WTC11 (cell line): ENCODE results near the gene PIGQ. TPM values are rescaled to one million over a fixed set of nuclear protein-coding genes. Genes with fewer than 3 reads are reported as not detected.

Experiments
- ATAC-seq: fragments of 200-7000 bp; cut with Tn5 transposase; 2 replicates; pipeline ENCODE4 v1.10.0; 2021; ENCODE audit warnings: mild to moderate bottlenecking, moderate library complexity
- Bru-seq: library from RNA; stranded (reverse); fragments of 400-500 nt; gene quantifications from one replicate; lab custom pipeline; 2021; lab: Mats Ljungman, UMichigan
- CTCF ChIA-PET: fragments of 300-600 bp; sonication (Branson Sonifier 250); formaldehyde crosslinking; loops from one replicate; lab custom pipeline; 2021; ENCODE audit warnings: antibody characterized with exemption; lab: Charles Lee
- POLR2A ChIA-PET: fragments of 350-600 bp; sonication (Branson Sonifier 250); formaldehyde crosslinking; loops from one replicate; lab custom pipeline; 2021; ENCODE audit warnings: antibody characterized with exemption; lab: Charles Lee
- DNase-seq: peaks from one replicate; pipeline ENCODE4 v3.0.0; 2021; ENCODE audit warnings: low spot score
- H3K27ac Mint-ChIP-seq: 2 replicates; pipeline ENCODE4 v1.8.0; 2021; ENCODE audit warnings: mixed read lengths
- H3K27me3 Mint-ChIP-seq: 2 replicates; pipeline ENCODE4 v1.8.0; 2021; ENCODE audit warnings: low read depth, mild to moderate bottlenecking, moderate library complexity, mixed read lengths
- H3K36me3 Mint-ChIP-seq: 2 replicates; pipeline ENCODE4 v1.8.0; 2021; ENCODE audit warnings: mixed read lengths
- H3K4me1 Mint-ChIP-seq: 2 replicates; pipeline ENCODE4 v1.8.0; 2022; ENCODE audit warnings: mixed read lengths
- H3K4me3 Mint-ChIP-seq: 2 replicates; pipeline ENCODE4 v1.8.0; 2021; ENCODE audit warnings: mild to moderate bottlenecking, moderate library complexity, mixed read lengths
- H3K9me3 Mint-ChIP-seq: 2 replicates; pipeline ENCODE4 v1.8.0; 2021; ENCODE audit warnings: mixed read lengths
- CBFB ChIP-seq: sonication (generic); formaldehyde crosslinking; IDR thresholded peaks from 2 replicates; pipeline ENCODE4 v1.8.1; 2022; ENCODE audit warnings: mild to moderate bottlenecking, low read depth, missing genetic modification reagents
- FOXJ3 ChIP-seq: sonication (generic); formaldehyde crosslinking; IDR thresholded peaks from 2 replicates; pipeline ENCODE4 v1.9.0; 2021; ENCODE audit warnings: missing genetic modification reagents, mild to moderate bottlenecking, borderline replicate concordance
- FOXP1 ChIP-seq: sonication (generic); formaldehyde crosslinking; IDR thresholded peaks from 2 replicates; pipeline ENCODE4 v1.8.0; 2022; ENCODE audit warnings: missing genetic modification reagents, mild to moderate bottlenecking, moderate library complexity, borderline replicate concordance
- GABPB1 ChIP-seq: sonication (generic); formaldehyde crosslinking; IDR thresholded peaks from 2 replicates; pipeline ENCODE4 v1.8.1; 2023; ENCODE audit warnings: mild to moderate bottlenecking, missing genetic modification reagents
- NR2C2 ChIP-seq: sonication (generic); formaldehyde crosslinking; IDR thresholded peaks from 2 replicates; pipeline ENCODE4 v1.8.0; 2022; ENCODE audit warnings: mild to moderate bottlenecking, missing genetic modification reagents
- PREB ChIP-seq: sonication (generic); formaldehyde crosslinking; IDR thresholded peaks from 2 replicates; pipeline ENCODE4 v1.8.1; 2022; ENCODE audit warnings: mild to moderate bottlenecking, missing genetic modification reagents, moderate library complexity, borderline replicate concordance
- ZNF219 ChIP-seq: sonication (generic); formaldehyde crosslinking; IDR thresholded peaks from 2 replicates; pipeline ENCODE4 v1.8.0; 2023; ENCODE audit warnings: missing genetic modification reagents, mild to moderate bottlenecking, borderline replicate concordance
- ZNF423 ChIP-seq: fragments of 250-450 bp; sonication (Bioruptor Pico); IDR thresholded peaks from 2 replicates; pipeline ENCODE4 v2.1.2; 2022; ENCODE audit warnings: mild to moderate bottlenecking, moderate library complexity
- ZNF512 ChIP-seq: sonication (generic); formaldehyde crosslinking; IDR thresholded peaks from 2 replicates; pipeline ENCODE4 v1.8.1; 2022; ENCODE audit warnings: missing genetic modification reagents, borderline replicate concordance
- long read RNA-seq, 3 experiments: library from RNA in 1 of 3; library from capped mRNA in 1 of 3; library from polyadenylated mRNA in 1 of 3; unstranded in 2 of 3; stranded (forward) in 1 of 3; transcript quantifications; one replicate each; pipeline ENCODE4 v2.0.0, GENCODE V29; 2021
- total RNA-seq: library from RNA; stranded (reverse); gene quantifications from 3 replicates; pipeline ENCODE4 v1.2.3, GENCODE V29; 2021
- TF ChIP-seq, protein P1 (sequence below): sonication (generic); formaldehyde crosslinking; IDR thresholded peaks from 2 replicates; pipeline ENCODE4 v1.8.0; 2022; ENCODE audit warnings: mild to moderate bottlenecking, missing genetic modification reagents
- TF ChIP-seq, protein P2 (sequence below): fragments of 250-450 bp; sonication (Bioruptor Pico); IDR thresholded peaks from 2 replicates; pipeline ENCODE4 v1.8.0; 2021; ENCODE audit warnings: mild to moderate bottlenecking
- TF ChIP-seq, protein P3 (sequence below): fragments of 250-450 bp; sonication (Bioruptor Pico); IDR thresholded peaks from 2 replicates; pipeline ENCODE4 v2.1.2; 2022; ENCODE audit warnings: mild to moderate bottlenecking, moderate library complexity

The PIGQ gene
- total RNA-seq (57.7 to 63.7 TPM (median 60.8 TPM) in 3 replicates), Bru-seq, nascent RNA (percentile 51 among the genes with signal in this experiment)
- long read RNA-seq, experiment 1, transcript PIGQ-206 (4 exons, 2,052 nt) = minor isoform, 12 of 153 reads
- long read RNA-seq, experiment 1, transcript PIGQ-201 (10 exons, 2,846 nt) = minor isoform, 25 of 153 reads
- long read RNA-seq, experiment 1, transcript PIGQ-209 (3 exons, 2,112 nt) = minor isoform, 5 of 153 reads
- long read RNA-seq, experiment 1, transcript PIGQ-203 (11 exons, 3,006 nt) = major isoform, 35 of 153 reads
- long read RNA-seq, experiment 1, partial matches to known transcripts = 15 of 153 reads
- long read RNA-seq, experiment 1, other reads (novel, unspliced or antisense) = 58 of 153 reads
- long read RNA-seq, experiment 2, transcript PIGQ-201 (10 exons, 2,846 nt) = major isoform, 5 of 22 reads
- long read RNA-seq, experiment 2, partial matches to known transcripts = 1 of 22 reads
- long read RNA-seq, experiment 2, other reads (novel, unspliced or antisense) = 8 of 22 reads
- long read RNA-seq, experiment 3, partial matches to known transcripts = 0 of 1 reads
- long read RNA-seq, experiment 3, other reads (novel, unspliced or antisense) = 0 of 1 reads

- ChIA-PET CTCF (interaction anchor here (1.0 to 1.7 kb wide), 5 partner anchors 7 to 36 kb away, joined by 3 to 6 read pairs (median 4); no protein-coding TSS in a partner anchor), POLR2A (interaction anchor here (1.2 kb wide), 1 partner anchor 18 kb away, joined by 3 read pairs; no protein-coding TSS in a partner anchor)
- Mint-ChIP-seq H3K4me3 (peak within 1 kb of the TSS; percentile 85), H3K9me3 (no peaks in the 10 kb centered on the region), H3K4me1 (peaks cover 27% of the 10 kb centered on the region), H3K27me3 (no peaks in the 10 kb centered on the region; the same call in 1 of the 2 replicates)
- DNase-seq = peak; percentile 80
- ATAC-seq = peak; percentile 70
- TF ChIP-seq CBFB (no peak), ZNF219 (CRISPR knock-in tag) (no peak), GABPB1 (CRISPR knock-in tag) (peak; percentile 22; the same call in 1 of the 2 replicates), ZNF423 (CRISPR knock-in tag) (0 out of 2 replicates have a peak, but pooled peaks have one; percentile 20)
- TF ChIP-seq, protein P1, sequence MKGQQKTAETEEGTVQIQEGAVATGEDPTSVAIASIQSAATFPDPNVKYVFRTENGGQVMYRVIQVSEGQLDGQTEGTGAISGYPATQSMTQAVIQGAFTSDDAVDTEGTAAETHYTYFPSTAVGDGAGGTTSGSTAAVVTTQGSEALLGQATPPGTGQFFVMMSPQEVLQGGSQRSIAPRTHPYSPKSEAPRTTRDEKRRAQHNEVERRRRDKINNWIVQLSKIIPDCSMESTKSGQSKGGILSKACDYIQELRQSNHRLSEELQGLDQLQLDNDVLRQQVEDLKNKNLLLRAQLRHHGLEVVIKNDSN (CRISPR knock-in tag) = no peak
- TF ChIP-seq, all 79 proteins: peak for 2
- Mint-ChIP-seq H3K36me3 (no peaks in the 10 kb centered on the region), H3K27ac (peak within 1 kb of the TSS; percentile 95)
These were observed at the start of gene PIGQ for GRCh38 chr16:569445-570254. Gene PIGQ, plus strand, starts transcription at chr16:569968. Its CDS starts 4,107 bp downstream, at chr16:574075.

- no peak overlapping the region for H3K27ac Mint-ChIP-seq
- TF ChIP-seq FOXP1 (no peak), PREB (CRISPR knock-in tag) (no peak), NR2C2 (CRISPR knock-in tag) (no peak), ZNF512 (CRISPR knock-in tag) (no peak), FOXJ3 (CRISPR knock-in tag) (no peak)
- TF ChIP-seq, protein P2, sequence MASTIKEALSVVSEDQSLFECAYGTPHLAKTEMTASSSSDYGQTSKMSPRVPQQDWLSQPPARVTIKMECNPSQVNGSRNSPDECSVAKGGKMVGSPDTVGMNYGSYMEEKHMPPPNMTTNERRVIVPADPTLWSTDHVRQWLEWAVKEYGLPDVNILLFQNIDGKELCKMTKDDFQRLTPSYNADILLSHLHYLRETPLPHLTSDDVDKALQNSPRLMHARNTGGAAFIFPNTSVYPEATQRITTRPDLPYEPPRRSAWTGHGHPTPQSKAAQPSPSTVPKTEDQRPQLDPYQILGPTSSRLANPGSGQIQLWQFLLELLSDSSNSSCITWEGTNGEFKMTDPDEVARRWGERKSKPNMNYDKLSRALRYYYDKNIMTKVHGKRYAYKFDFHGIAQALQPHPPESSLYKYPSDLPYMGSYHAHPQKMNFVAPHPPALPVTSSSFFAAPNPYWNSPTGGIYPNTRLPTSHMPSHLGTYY = no peak
- TF ChIP-seq, protein P3, sequence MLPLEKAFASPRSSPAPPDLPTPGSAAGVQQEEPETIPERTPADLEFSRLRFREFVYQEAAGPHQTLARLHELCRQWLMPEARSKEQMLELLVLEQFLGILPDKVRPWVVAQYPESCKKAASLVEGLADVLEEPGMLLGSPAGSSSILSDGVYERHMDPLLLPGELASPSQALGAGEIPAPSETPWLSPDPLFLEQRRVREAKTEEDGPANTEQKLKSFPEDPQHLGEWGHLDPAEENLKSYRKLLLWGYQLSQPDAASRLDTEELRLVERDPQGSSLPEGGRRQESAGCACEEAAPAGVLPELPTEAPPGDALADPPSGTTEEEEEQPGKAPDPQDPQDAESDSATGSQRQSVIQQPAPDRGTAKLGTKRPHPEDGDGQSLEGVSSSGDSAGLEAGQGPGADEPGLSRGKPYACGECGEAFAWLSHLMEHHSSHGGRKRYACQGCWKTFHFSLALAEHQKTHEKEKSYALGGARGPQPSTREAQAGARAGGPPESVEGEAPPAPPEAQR (CRISPR knock-in tag) = no peak
- TF ChIP-seq, all 79 proteins: peak for 0
- no peak overlapping the region for H3K4me3 Mint-ChIP-seq
- H3K27me3 Mint-ChIP-seq = no peaks in the 10 kb centered on the region
- CTCF ChIA-PET = interaction anchor here (0.8 to 2.1 kb wide), 7 partner anchors 11 to 131 kb away, joined by 3 to 9 read pairs (median 5); partner anchors contain the start of gene NHLRC4
- H3K9me3 Mint-ChIP-seq = no peaks in the 10 kb centered on the region
- no peak for ATAC-seq
- H3K36me3 Mint-ChIP-seq = peaks cover 4% of the 10 kb centered on the region; the same call in 1 of the 2 replicates
- no peak for DNase-seq
- 0 out of 2 replicates have a peak, but pooled peaks cover 6% of the 10 kb centered on the region for H3K4me1 Mint-ChIP-seq
- POLR2A ChIA-PET = interaction anchor here (1.2 kb wide), 1 partner anchor 119 kb away, joined by 3 read pairs; the partner anchor contains the start of gene DECR2
These were observed 48.9 kb upstream of the PIGQ start for GRCh38 chr16:520847-521246.
